ENCODE data around the gene SLIT3.

SLIT3 gene

DNA sequence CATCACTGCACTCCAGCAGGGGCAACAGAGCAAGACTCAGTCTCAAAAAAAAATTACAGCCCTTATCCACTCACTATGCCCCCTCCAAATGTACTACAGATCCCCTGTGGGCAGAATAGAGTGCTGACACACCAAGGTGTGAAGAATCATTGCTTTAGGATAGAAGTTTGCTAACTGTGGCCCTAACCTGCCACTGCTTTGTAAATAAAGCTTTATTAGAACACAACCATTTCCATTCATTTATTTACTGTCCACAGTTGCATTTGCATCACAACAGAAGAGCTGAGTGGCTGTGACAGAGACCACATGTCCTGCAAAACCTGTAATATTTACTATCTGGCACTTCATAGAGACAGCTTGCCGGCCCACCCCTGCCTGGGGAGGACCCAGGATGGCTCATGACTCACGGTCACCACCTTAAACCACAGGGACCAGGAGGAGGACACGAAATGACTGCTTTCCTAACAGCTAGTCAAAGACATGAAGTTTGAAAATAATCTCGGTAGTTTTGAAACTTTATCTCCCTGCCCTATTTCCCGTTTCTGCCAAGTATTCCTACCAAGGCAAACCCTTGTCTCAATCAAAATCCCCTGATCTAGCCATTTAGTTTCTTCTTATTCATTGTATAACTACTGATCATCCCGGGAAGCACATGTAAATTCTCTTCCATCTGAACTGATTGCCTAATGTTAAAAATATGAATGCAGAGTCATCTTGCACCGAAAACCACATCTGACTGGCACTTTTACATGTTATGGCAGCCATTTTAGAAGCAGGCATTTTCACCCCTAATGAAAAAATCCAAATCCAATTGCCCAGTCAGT lies 206.1 kb downstream of the SLIT3 start:
- no peaks in the 10 kb centered on the region for H3K9me3 ChIP-seq (ENCODE audit: control insufficient read depth in 2 of 2, low read length in 2 of 2)
- H3K36me3 ChIP-seq (ENCODE audit: control insufficient read depth in 2 of 2, insufficient read depth in 2 of 2, low read length in 2 of 2), result no peaks in the 10 kb centered on the region
- H3K27ac ChIP-seq (ENCODE audit: low read depth in 2 of 2, low read length in 2 of 2), result no peak overlapping the region
- no peaks in the 10 kb centered on the region for H3K4me1 ChIP-seq (ENCODE audit: control insufficient read depth in 2 of 2, insufficient read depth in 2 of 2, low read length in 2 of 2)
- no peak overlapping the region for H3K9ac ChIP-seq (ENCODE audit: low read depth in 1 of 2, low read length in 2 of 2)
- no peaks in the 10 kb centered on the region for H3K27me3 ChIP-seq (ENCODE audit: control insufficient read depth in 2 of 2, insufficient read depth in 2 of 2, low read length in 2 of 2)
- H3K4me3 ChIP-seq (ENCODE audit: low read length in 2 of 2), result no peak overlapping the region

DNA sequence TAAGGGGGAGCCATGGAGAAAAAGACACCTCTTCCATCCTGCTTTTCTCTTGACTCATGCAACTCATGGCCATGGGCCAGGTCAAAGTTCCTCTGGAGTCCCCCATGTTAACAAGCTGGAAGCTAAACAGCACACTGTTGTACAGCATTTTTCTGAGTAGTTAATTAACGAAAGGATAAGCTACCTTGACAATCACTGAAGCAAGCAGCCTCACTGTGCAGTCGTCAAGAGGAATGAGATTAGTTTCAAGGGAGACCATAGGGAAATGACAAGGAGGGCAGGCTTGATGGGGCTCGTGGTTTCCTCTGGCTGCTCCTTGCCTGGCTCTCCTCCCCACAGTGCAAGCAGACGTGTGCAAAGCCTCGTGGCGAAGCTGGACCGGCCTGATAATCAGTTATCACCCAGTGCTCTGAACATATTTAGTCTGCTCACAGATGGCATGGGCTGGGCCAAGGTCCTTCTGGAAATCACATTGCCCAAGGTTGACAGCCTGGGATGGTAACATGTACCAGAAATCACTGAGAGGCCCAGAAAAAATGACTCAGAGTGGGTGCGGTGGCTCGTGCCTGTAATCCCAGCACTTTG lies 209.5 kb downstream of the SLIT3 start:
- H3K4me1 ChIP-seq (ENCODE audit: control insufficient read depth in 2 of 2, insufficient read depth in 2 of 2, low read length in 2 of 2), result no peaks in the 10 kb centered on the region
- H3K27me3 ChIP-seq (ENCODE audit: control insufficient read depth in 2 of 2, insufficient read depth in 2 of 2, low read length in 2 of 2), result no peaks in the 10 kb centered on the region
- H3K4me3 ChIP-seq (ENCODE audit: low read length in 2 of 2), result no peak overlapping the region
- H3K27ac ChIP-seq (ENCODE audit: low read depth in 2 of 2, low read length in 2 of 2), result no peak overlapping the region
- H3K36me3 ChIP-seq (ENCODE audit: control insufficient read depth in 2 of 2, insufficient read depth in 2 of 2, low read length in 2 of 2), result no peaks in the 10 kb centered on the region
- H3K9ac ChIP-seq (ENCODE audit: low read depth in 1 of 2, low read length in 2 of 2), result no peak overlapping the region
- peaks cover 0 to 2% of the 10 kb centered on the region in 2 donors for H3K9me3 ChIP-seq (ENCODE audit: control insufficient read depth in 2 of 2, low read length in 2 of 2)

DNA sequence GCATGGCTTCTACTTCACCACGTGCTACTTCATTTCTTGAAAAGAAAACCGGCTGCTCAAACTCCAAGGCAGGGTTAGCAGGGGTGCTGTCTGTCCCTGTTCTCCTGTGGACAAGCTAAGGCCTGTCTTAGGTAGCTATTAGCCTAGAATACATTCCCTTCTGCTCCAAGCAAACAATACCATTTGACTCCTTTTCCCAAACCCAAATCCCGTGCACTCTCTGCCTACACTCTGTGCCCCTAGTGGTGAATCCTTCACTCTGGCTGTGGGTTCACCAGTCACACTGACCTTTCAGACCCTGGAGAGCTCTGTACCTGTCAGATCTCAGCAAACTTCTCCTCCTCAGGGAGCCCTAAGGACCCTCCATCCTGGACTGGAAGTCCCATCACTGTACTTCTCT lies 211.6 kb downstream of the SLIT3 start:
- Histone ChIP-seq H3K27me3 (ENCODE audit: control insufficient read depth in 2 of 2, insufficient read depth in 2 of 2, low read length in 2 of 2) (no peaks in the 10 kb centered on the region), H3K4me1 (ENCODE audit: control insufficient read depth in 2 of 2, insufficient read depth in 2 of 2, low read length in 2 of 2) (no peaks in the 10 kb centered on the region), H3K9me3 (ENCODE audit: control insufficient read depth in 2 of 2, low read length in 2 of 2) (peaks cover 0 to 2% of the 10 kb centered on the region in 2 donors), H3K36me3 (ENCODE audit: control insufficient read depth in 2 of 2, insufficient read depth in 2 of 2, low read length in 2 of 2) (no peaks in the 10 kb centered on the region), H3K9ac (ENCODE audit: low read depth in 1 of 2, low read length in 2 of 2) (no peak overlapping the region), H3K4me3 (ENCODE audit: low read length in 2 of 2) (no peak overlapping the region), H3K27ac (ENCODE audit: low read depth in 2 of 2, low read length in 2 of 2) (no peak overlapping the region)

DNA sequence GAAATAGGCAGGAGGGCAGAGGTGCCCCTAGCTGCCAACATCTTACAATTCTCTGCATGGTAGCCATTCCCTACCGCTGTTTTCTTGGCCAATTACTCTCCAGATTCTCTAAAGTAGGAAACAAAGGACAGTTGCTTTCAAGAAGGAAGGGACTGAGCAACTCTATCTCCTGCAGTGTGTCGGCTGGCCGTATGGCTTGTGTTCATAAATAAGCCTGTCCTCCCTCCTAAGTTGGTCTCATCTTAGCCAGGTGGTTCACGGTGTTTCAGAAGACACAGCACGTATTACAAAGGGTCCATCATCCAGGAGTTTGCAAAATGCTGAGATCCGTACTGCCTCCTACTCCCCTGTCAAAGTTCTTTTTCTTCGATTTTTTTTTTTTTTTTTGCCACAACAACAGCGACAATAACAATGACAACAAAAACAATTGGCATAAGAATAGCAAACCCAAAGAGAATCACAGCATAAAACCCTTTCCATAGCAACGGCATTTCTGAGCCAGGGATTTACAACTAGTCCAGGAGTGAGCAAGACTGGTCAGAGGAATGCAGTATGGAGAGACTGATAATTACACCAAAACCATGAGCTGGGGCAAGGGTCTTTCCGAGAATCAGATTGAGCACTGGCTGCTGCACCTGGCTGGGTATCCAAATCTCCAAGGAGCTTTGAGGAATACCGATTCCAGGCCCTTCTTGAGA lies 212.8 kb downstream of the SLIT3 start:
- Histone ChIP-seq H3K4me1 (ENCODE audit: control insufficient read depth in 2 of 2, insufficient read depth in 2 of 2, low read length in 2 of 2) (no peaks in the 10 kb centered on the region), H3K36me3 (ENCODE audit: control insufficient read depth in 2 of 2, insufficient read depth in 2 of 2, low read length in 2 of 2) (no peaks in the 10 kb centered on the region)

DNA sequence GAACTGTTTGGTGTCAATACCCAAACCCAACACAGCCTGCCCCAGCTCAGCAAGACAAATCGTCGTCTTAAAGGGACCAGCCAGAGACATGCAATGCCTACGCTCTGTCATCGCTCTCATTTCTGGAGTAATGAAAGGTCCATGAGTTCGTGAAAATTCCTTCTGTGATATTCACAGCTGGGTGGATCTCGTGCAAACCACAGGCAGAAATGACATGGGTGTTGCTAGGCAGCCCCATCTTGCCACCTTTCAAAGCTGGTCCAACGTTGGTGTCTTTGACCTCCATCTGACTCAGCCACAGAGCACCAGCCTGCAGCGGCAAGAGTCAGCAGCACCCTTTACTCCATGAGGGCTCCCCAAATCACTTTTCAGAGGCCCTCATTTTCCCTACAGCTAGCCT lies 215.3 kb downstream of the SLIT3 start:
- Histone ChIP-seq H3K27ac (ENCODE audit: low read depth in 2 of 2, low read length in 2 of 2) (no peak overlapping the region), H3K9ac (ENCODE audit: low read depth in 1 of 2, low read length in 2 of 2) (no peak overlapping the region), H3K9me3 (ENCODE audit: control insufficient read depth in 2 of 2, low read length in 2 of 2) (peaks cover 0 to 2% of the 10 kb centered on the region in 2 donors), H3K4me3 (ENCODE audit: low read length in 2 of 2) (no peak overlapping the region), H3K36me3 (ENCODE audit: control insufficient read depth in 2 of 2, insufficient read depth in 2 of 2, low read length in 2 of 2) (no peaks in the 10 kb centered on the region), H3K4me1 (ENCODE audit: control insufficient read depth in 2 of 2, insufficient read depth in 2 of 2, low read length in 2 of 2) (no peaks in the 10 kb centered on the region), H3K27me3 (ENCODE audit: control insufficient read depth in 2 of 2, insufficient read depth in 2 of 2, low read length in 2 of 2) (no peaks in the 10 kb centered on the region)

More for the DNA sequence above, 212.8 kb downstream of the SLIT3 start:
- Histone ChIP-seq H3K27ac (ENCODE audit: low read depth in 2 of 2, low read length in 2 of 2) (no peak overlapping the region), H3K9ac (ENCODE audit: low read depth in 1 of 2, low read length in 2 of 2) (no peak overlapping the region), H3K4me3 (ENCODE audit: low read length in 2 of 2) (no peak overlapping the region), H3K27me3 (ENCODE audit: control insufficient read depth in 2 of 2, insufficient read depth in 2 of 2, low read length in 2 of 2) (no peaks in the 10 kb centered on the region), H3K9me3 (ENCODE audit: control insufficient read depth in 2 of 2, low read length in 2 of 2) (peaks cover 0 to 2% of the 10 kb centered on the region in 2 donors)

DNA sequence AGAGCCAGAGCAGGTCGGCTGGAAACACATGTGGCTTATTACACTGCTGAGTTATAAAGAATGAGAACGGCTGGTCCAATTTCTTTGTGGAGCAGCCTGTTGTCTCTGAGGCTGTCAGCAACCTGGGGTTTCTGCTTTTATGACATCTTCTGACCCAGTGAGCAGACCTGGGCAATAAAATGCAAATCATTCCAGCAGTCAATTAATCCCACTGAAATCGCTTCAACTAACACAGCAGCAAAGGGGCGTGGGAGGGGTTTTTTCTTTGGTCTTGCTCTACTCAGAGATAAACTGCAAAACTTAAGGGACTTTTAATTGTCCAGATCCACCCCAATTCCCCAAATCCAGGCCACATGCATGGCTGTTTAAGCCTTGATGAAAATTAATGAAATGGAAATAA lies 215.7 kb downstream of the SLIT3 start:
- Histone ChIP-seq H3K4me3 (ENCODE audit: low read length in 2 of 2) (no peak overlapping the region), H3K9me3 (ENCODE audit: control insufficient read depth in 2 of 2, low read length in 2 of 2) (peaks cover 0 to 2% of the 10 kb centered on the region in 2 donors), H3K27me3 (ENCODE audit: control insufficient read depth in 2 of 2, insufficient read depth in 2 of 2, low read length in 2 of 2) (no peaks in the 10 kb centered on the region)

DNA sequence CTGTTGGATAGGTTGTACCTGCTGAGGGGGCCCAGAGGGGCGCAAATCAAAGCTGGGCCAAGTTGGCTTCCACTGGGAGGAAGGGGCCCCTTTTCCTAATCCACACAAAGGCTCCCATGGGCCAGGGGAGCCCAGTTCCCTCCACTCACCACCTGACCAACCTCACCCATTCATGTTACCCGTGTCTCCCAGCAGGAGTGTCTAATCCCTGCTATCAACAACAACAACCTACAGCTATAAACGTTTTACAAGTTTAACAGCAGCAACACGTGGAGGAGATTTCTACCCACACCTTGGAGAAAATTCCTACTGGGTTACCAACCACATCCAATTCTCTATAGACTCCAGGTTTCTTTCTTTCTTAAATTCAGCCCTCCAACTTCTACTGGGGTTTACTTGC lies 216.2 kb downstream of the SLIT3 start:
- Histone ChIP-seq H3K9ac (ENCODE audit: low read depth in 1 of 2, low read length in 2 of 2) (no peak overlapping the region), H3K4me1 (ENCODE audit: control insufficient read depth in 2 of 2, insufficient read depth in 2 of 2, low read length in 2 of 2) (no peaks in the 10 kb centered on the region), H3K27me3 (ENCODE audit: control insufficient read depth in 2 of 2, insufficient read depth in 2 of 2, low read length in 2 of 2) (no peaks in the 10 kb centered on the region), H3K27ac (ENCODE audit: low read depth in 2 of 2, low read length in 2 of 2) (no peak overlapping the region), H3K9me3 (ENCODE audit: control insufficient read depth in 2 of 2, low read length in 2 of 2) (peaks cover 0 to 2% of the 10 kb centered on the region in 2 donors), H3K4me3 (ENCODE audit: low read length in 2 of 2) (no peak overlapping the region), H3K36me3 (ENCODE audit: control insufficient read depth in 2 of 2, insufficient read depth in 2 of 2, low read length in 2 of 2) (no peaks in the 10 kb centered on the region)

More for the DNA sequence above, 215.7 kb downstream of the SLIT3 start:
- Histone ChIP-seq H3K9ac (ENCODE audit: low read depth in 1 of 2, low read length in 2 of 2) (no peak overlapping the region), H3K36me3 (ENCODE audit: control insufficient read depth in 2 of 2, insufficient read depth in 2 of 2, low read length in 2 of 2) (no peaks in the 10 kb centered on the region), H3K27ac (ENCODE audit: low read depth in 2 of 2, low read length in 2 of 2) (no peak overlapping the region), H3K4me1 (ENCODE audit: control insufficient read depth in 2 of 2, insufficient read depth in 2 of 2, low read length in 2 of 2) (no peaks in the 10 kb centered on the region)

DNA sequence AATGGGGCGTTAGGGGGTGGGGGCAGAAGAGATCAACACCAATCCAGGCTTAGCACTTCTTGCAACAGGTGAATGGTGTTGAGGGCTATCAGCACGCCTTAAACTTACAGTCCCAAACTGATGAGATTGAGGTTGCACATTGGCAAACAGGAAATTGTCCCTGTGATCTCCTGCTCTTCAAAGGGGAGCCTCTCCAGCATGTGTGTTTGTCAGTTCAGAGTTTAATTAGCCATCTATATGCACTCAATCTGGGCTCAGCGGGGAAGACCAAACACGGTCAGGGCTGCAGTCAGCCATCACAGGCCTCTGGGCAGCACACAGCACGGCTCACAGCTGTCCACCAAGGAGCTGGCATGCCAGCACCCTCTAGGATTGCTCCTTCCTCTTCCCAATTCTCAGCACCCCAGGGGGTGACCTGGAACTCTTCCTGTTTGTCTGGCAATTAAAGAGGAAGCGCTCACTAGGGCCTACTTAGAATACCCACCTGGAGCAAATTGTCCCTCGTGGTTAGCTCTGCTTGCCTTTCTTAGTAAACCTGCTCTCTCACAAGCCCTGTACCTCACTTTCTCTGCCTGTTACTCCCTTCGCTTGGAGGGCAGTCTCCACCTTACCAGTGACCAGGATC lies 217.4 kb downstream of the SLIT3 start:
- no peaks in the 10 kb centered on the region for H3K27me3 ChIP-seq (ENCODE audit: control insufficient read depth in 2 of 2, insufficient read depth in 2 of 2, low read length in 2 of 2)
- no peak overlapping the region for H3K4me3 ChIP-seq (ENCODE audit: low read length in 2 of 2)
- H3K9ac ChIP-seq (ENCODE audit: low read depth in 1 of 2, low read length in 2 of 2), result no peak overlapping the region
- no peaks in the 10 kb centered on the region for H3K36me3 ChIP-seq (ENCODE audit: control insufficient read depth in 2 of 2, insufficient read depth in 2 of 2, low read length in 2 of 2)
- H3K27ac ChIP-seq (ENCODE audit: low read depth in 2 of 2, low read length in 2 of 2), result no peak overlapping the region
- H3K9me3 ChIP-seq (ENCODE audit: control insufficient read depth in 2 of 2, low read length in 2 of 2), result peaks cover 0 to 2% of the 10 kb centered on the region in 2 donors
- H3K4me1 ChIP-seq (ENCODE audit: control insufficient read depth in 2 of 2, insufficient read depth in 2 of 2, low read length in 2 of 2), result no peaks in the 10 kb centered on the region

DNA sequence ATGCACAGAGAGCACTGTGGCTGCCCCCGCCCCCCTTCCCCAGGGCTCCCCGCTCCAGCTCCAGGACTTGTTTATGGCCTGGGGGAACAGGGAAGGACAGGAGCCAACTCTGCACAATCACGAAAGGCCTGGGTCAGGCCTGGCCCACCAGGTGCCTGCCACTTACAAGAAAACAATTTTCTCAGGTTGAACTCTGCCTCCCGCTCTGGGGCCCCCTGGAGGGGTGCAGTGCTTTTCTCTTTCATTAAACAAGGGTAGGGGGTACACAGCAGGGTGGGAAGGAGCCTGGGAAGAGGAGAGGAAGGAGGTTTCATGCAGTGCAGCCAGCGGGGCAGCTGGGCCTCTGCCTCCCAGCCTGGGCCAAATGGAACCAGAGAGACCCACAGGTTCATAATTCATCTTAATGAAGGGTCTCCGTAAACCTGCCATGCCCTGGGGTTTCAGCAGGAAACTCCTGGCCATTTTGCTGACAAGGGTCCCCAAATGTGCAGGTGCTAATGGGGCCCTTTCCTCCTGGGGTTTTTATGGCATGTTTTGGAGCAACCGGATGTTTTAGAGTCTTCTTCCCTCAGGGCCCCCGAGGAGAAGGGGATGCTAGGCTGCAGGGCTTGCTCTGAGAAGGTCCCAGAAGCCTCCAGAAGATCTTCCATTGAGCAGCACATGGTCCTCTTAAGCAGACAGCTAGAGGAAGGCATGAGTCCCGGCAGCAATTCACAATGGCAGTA lies 219.8 kb downstream of the SLIT3 start:
- Histone ChIP-seq H3K4me1 (ENCODE audit: control insufficient read depth in 2 of 2, insufficient read depth in 2 of 2, low read length in 2 of 2) (no peaks in the 10 kb centered on the region), H3K9ac (ENCODE audit: low read depth in 1 of 2, low read length in 2 of 2) (no peak overlapping the region), H3K4me3 (ENCODE audit: low read length in 2 of 2) (no peak overlapping the region), H3K27ac (ENCODE audit: low read depth in 2 of 2, low read length in 2 of 2) (no peak overlapping the region), H3K36me3 (ENCODE audit: control insufficient read depth in 2 of 2, insufficient read depth in 2 of 2, low read length in 2 of 2) (no peaks in the 10 kb centered on the region), H3K27me3 (ENCODE audit: control insufficient read depth in 2 of 2, insufficient read depth in 2 of 2, low read length in 2 of 2) (no peaks in the 10 kb centered on the region), H3K9me3 (ENCODE audit: control insufficient read depth in 2 of 2, low read length in 2 of 2) (no peaks in the 10 kb centered on the region)
